ENCODE measurements around the gene TRAPPC10. TPM values are rescaled to one million over a fixed set of nuclear protein-coding genes. Genes with fewer than 3 reads are reported as not detected.
A peak's percentile ranks its signal among the peaks of the same experiment; 100 is the strongest.

Gene TRAPPC10
- 37.6 and 40.9 TPM in 2 replicates for total RNA-seq (2014; rRNA removed; shearing (Covaris generic))
- polyA plus RNA-seq (2015; cell fraction: cytosol; rRNA removed), result 20.6 and 24.4 TPM in 2 replicates
- 37.4 and 44.9 TPM in 2 replicates for polyA plus RNA-seq (2015; cell fraction: nucleus; rRNA removed)

GRCh38 chr21:44011579-44012473 lies at the start of gene TRAPPC10:
TSS of gene TRAPPC10 (plus strand) at chr21:44012309. CDS start at chr21:44012494, 185 bp downstream.
- peak; percentile 79 for DNase-seq (ENCODE audit: low read depth)

- no peak for DNase-seq (ENCODE audit: low read depth)
Measured at GRCh38 chr21:43965911-43966585, 46.1 kb upstream of the TRAPPC10 start.

GRCh38 chr21:43966946-43967512 lies 45.1 kb upstream of the TRAPPC10 start:
- DNase-seq (ENCODE audit: low read depth), result no peak

- no peak for DNase-seq (ENCODE audit: low read depth)
Measured at GRCh38 chr21:43967981-43968380, 44.1 kb upstream of the TRAPPC10 start.

GRCh38 chr21:43968410-43969114 lies 43.5 kb upstream of the TRAPPC10 start:
- no peak for DNase-seq (ENCODE audit: low read depth)

GRCh38 chr21:43969115-43969444 lies 43.0 kb upstream of the TRAPPC10 start:
- DNase-seq (ENCODE audit: low read depth), result no peak

- no peak for DNase-seq (ENCODE audit: low read depth)
Measured at GRCh38 chr21:43970551-43970950, 41.6 kb upstream of the TRAPPC10 start.

GRCh38 chr21:43971201-43971991 lies 40.7 kb upstream of the TRAPPC10 start:
- no peak for DNase-seq (ENCODE audit: low read depth)

GRCh38 chr21:43971992-43972255 lies 40.2 kb upstream of the TRAPPC10 start:
- no peak for DNase-seq (ENCODE audit: low read depth)

GRCh38 chr21:43972850-43973633 lies 39.1 kb upstream of the TRAPPC10 start:
- no peak for DNase-seq (ENCODE audit: low read depth)

GRCh38 chr21:43973634-43973955 lies 38.5 kb upstream of the TRAPPC10 start:
- DNase-seq (ENCODE audit: low read depth), result no peak

- no peak for DNase-seq (ENCODE audit: low read depth)
Measured at GRCh38 chr21:43974791-43975468, 37.2 kb upstream of the TRAPPC10 start.

- DNase-seq (ENCODE audit: low read depth), result peak; percentile 18
Measured at GRCh38 chr21:43975469-43976098, 36.5 kb upstream of the TRAPPC10 start.

- DNase-seq (ENCODE audit: low read depth), result no peak
Measured at GRCh38 chr21:43976661-43977060, 35.4 kb upstream of the TRAPPC10 start.

- DNase-seq (ENCODE audit: low read depth), result no peak
Measured at GRCh38 chr21:43978060-43978459, 34.0 kb upstream of the TRAPPC10 start.

GRCh38 chr21:43979654-43980053 lies 32.5 kb upstream of the TRAPPC10 start:
- DNase-seq (ENCODE audit: low read depth), result no peak

- DNase-seq (ENCODE audit: low read depth), result no peak
Measured at GRCh38 chr21:43981151-43981870, 30.8 kb upstream of the TRAPPC10 start.

GRCh38 chr21:43981871-43982210 lies 30.3 kb upstream of the TRAPPC10 start:
- DNase-seq (ENCODE audit: low read depth), result no peak

Data from HT1080 (cell line).